GM12878 (cell line): ENCODE measurements around the gene CUEDC1. TPM values are rescaled to one million over a fixed set of nuclear protein-coding genes. Genes with fewer than 3 reads are reported as not detected.

Source experiments
- ATAC-seq: fragments of 200-7000 bp; cut with Tn5 transposase; 3 replicates; pipeline ENCODE4 v1.9.1; 2020; ENCODE audit warnings: mild to moderate bottlenecking, moderate library complexity
- BruUV-seq: library from RNA; stranded (reverse); fragments of 400-500 nt; replicated peaks from 2 replicates; lab custom pipeline; 2021; lab: Mats Ljungman, UMichigan
- CTCF ChIA-PET: fragments of 300-600 bp; sonication (Branson Sonifier 250); formaldehyde crosslinking; extraction: SDS; loops from one replicate; lab custom pipeline; 2021; ENCODE audit warnings: inconsistent platforms; lab: Yijun Ruan, JAX
- POLR2A ChIA-PET: fragments of 350-600 bp; formaldehyde crosslinking; extraction: SDS; loops from one replicate; lab custom pipeline; 2021; ENCODE audit warnings: inconsistent platforms; lab: Charles Lee
- RAD21 ChIA-PET: fragments of 300-600 bp; sonication (Branson Sonifier 250); formaldehyde crosslinking; loops from one replicate; lab custom pipeline; 2023; ENCODE audit warnings: antibody characterized with exemption; ENCODE audit not compliant: unreplicated experiment; lab: Charles Lee
- SMC1A ChIA-PET: fragments of 300-600 bp; sonication (Branson Sonifier 250); formaldehyde crosslinking; loops from one replicate; lab custom pipeline; 2023; ENCODE audit not compliant: unreplicated experiment, uncharacterized antibody; lab: Charles Lee
- DNase-seq: peaks from one replicate; pipeline ENCODE4 v3.0.0-alpha.2; 2011; ENCODE audit warnings: low read depth, low spot score
- FAIRE-seq: peaks from 3 replicates; lab custom pipeline; 2011; peaks lifted over from hg19 to GRCh38; lab: Jason Lieb, UNC
- H2AFZ ChIP-seq: 2 replicates; pipeline ENCODE4 v1.6.0; 2011; ENCODE audit warnings: low read depth, low read length, control low read depth; ENCODE audit not compliant: control insufficient read depth
- H3K27ac ChIP-seq: 2 replicates; pipeline ENCODE4 v1.5.1; 2011; ENCODE audit warnings: control low read depth; ENCODE audit not compliant: control insufficient read depth, insufficient read depth
- H3K27me3 ChIP-seq, 2 experiments: replicated peaks in 1 of 2; 2 replicates each; pipeline versions ENCODE4 v1.6.0 to v1.6.1; 2011; ENCODE audit warnings: low read length in 1 of 2; ENCODE audit not compliant: control insufficient read depth in 2 of 2, insufficient read depth in 2 of 2
- H3K36me3 ChIP-seq, 2 experiments: 2 replicates each; pipeline ENCODE4 v1.5.1; 2011; ENCODE audit warnings: low read length in 1 of 2; ENCODE audit not compliant: control insufficient read depth in 2 of 2, insufficient read depth in 2 of 2
- H3K4me1 ChIP-seq: 2 replicates; pipeline ENCODE4 v1.6.1; 2011; ENCODE audit warnings: mild to moderate bottlenecking, low read length, moderate library complexity, mixed read lengths; ENCODE audit not compliant: control insufficient read depth, insufficient read depth
- H3K4me2 ChIP-seq: 2 replicates; pipeline ENCODE4 v1.6.0; 2011; ENCODE audit warnings: control low read depth; ENCODE audit not compliant: control insufficient read depth, insufficient read depth
- H3K4me3 ChIP-seq: fragments of 200-600 bp; sonication (generic); 2 replicates; pipeline ENCODE4 v1.5.1; 2016
- H3K79me2 ChIP-seq: 2 replicates; pipeline ENCODE4 v1.6.0; 2011; ENCODE audit warnings: low read length; ENCODE audit not compliant: control insufficient read depth, insufficient read depth
- H3K9ac ChIP-seq: 2 replicates; pipeline ENCODE4 v1.8.0; 2011; ENCODE audit warnings: low read length, control low read depth, mixed read lengths; ENCODE audit not compliant: control insufficient read depth, insufficient read depth
- H3K9me3 ChIP-seq: replicated peaks from 3 replicates; pipeline ENCODE4 v1.5.1; 2011; ENCODE audit warnings: mild to moderate bottlenecking, low read length; ENCODE audit not compliant: control insufficient read depth, insufficient read depth
- H4K20me1 ChIP-seq: 2 replicates; pipeline ENCODE4 v1.6.0; 2011; ENCODE audit not compliant: control insufficient read depth, insufficient read depth
- ASH2L ChIP-seq: fragments of 300-600, 200-600 bp; sonication (generic); IDR thresholded peaks from 2 replicates; pipeline ENCODE4 v1.6.1; 2017; ENCODE audit warnings: low read depth, mild to moderate bottlenecking, borderline replicate concordance
- NR2C2 ChIP-seq: IDR thresholded peaks from 2 replicates; pipeline ENCODE4 v1.6.1; 2011; ENCODE audit warnings: borderline replicate concordance, low read depth; ENCODE audit not compliant: control insufficient read depth, insufficient read length
- RAD21 ChIP-seq: IDR thresholded peaks from 2 replicates; pipeline ENCODE4 v1.6.1; 2011; ENCODE audit warnings: mild to moderate bottlenecking, low read depth, low read length, moderate library complexity; ENCODE audit not compliant: insufficient read depth
- SMAD1 ChIP-seq: fragments of 450-650 bp; IDR thresholded peaks from 2 replicates; pipeline ENCODE4 v1.6.1; 2018; ENCODE audit warnings: mild to moderate bottlenecking, low read depth; ENCODE audit not compliant: partially characterized antibody
- WGBS: methylation state at CpG from one replicate; pipeline ENCODE4 v1.1.6; 2016; ENCODE audit warnings: low lambda C conversion rate; ENCODE audit not compliant: insufficient replicate concordance, insufficient coverage; ENCODE audit errors: missing lambda C conversion rate; 5-methylcytosine and 5-hydroxymethylcytosine counted together
- in situ Hi-C: fragments of 300-500 bp; cut with MboI; formaldehyde crosslinking; loops from 9 replicates; pipeline ENCODE4 v1.14.3; 2018; ENCODE audit warnings: mixed read lengths
- intact Hi-C: fragments of 100-400 bp; cut with micrococcal nuclease; formaldehyde crosslinking; loops from one replicate; pipeline ENCODE4 v1.14.2; 2022; ENCODE audit not compliant: unreplicated experiment
- polyA plus RNA-seq, 11 experiments: library from polyadenylated mRNA; depleted of rRNA in 4 of 11; unstranded in 6 of 11; stranded (reverse) in 5 of 11; fragments of >200 nt; fragmentation: Nextera tagmentation in 4 of 11; fragmentation: Illumina TruSeq in 1 of 11; extraction: Ambion mirVana in 4 of 11; extraction: Trizol in 1 of 11; gene quantifications; 1 replicate in 1 of 11; 2 replicates in 10 of 11; pipeline versions ENCODE4 v1.2.1 to v1.2.3, GENCODE V29; 2011 to 2016; ENCODE audit warnings: inconsistent platforms in 2 of 11, missing spikeins in 2 of 11, low read depth in 1 of 11
- total RNA-seq, 4 experiments: library from RNA; depleted of rRNA in 3 of 4; stranded (reverse); fragments of >200 nt in 3 of 4; fragmentation: Illumina TruSeq in 1 of 4; extraction: Trizol in 1 of 4; gene quantifications; 2 replicates each; pipeline versions ENCODE4 v1.2.1 to v1.2.3, GENCODE V29; 2013 to 2021
- TF ChIP-seq, protein P1 (sequence below): IDR thresholded peaks from 2 replicates; pipeline ENCODE4 v1.6.1; 2011; ENCODE audit warnings: mild to moderate bottlenecking, low read depth, low read length, moderate library complexity; ENCODE audit not compliant: insufficient replicate concordance

CUEDC1 gene
- total and polyA plus RNA-seq, 10 of the 15 experiments (the other 5 are each of a cell fraction or from before 2014, with no cell fraction given), result 0.24 to 7.4 (median 1.8) TPM

DNA sequence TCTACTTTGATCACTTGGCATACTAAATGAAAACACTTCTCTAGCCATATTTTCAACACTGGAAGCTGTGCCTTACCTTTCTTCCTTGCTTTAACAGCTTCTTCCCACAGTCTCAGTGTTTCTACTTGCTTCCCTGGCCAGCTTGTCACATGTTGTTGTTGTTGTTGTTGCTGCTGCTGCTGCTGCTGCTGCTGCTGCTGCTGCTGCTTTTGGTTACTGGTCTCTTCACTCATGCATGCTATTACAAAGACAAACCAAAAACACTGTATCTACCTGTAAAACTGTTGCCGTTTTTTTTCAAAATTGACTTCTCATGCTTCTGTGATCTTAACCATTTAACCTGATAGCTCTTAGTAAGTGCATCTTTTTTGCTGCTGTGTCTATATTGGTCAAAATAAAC, 23.9 kb upstream of the CUEDC1 start (continued):
- no peak for TF ChIP-seq ASH2L

DNA sequence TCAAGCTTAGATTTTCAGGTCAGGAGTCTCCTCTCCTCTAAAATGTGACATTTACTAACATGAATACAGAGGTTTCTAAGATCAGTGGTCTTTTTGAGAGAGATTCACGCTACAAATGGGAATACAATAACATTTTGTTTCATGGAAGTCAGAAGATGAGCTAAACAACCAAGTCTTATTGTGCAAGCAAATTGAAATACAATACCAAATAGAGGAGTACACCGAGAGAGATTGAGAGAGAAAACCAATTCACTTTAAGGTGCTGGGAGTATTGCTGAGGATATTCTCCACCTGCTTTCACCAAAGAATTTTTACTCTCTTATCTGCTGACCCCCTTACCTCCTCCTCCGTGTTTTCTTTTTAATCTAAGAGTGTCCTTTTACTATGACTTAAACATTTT, 21.4 kb upstream of the CUEDC1 start:
- no peaks in the 10 kb centered on the region for H3K9me3 ChIP-seq
- H3K4me2 ChIP-seq, result no peak overlapping the region
- SMC1A ChIA-PET, result interaction anchor here (1.2 to 3.3 kb wide), 4 partner anchors 9 to 24 kb away, joined by 3 to 20 read pairs (median 11); no protein-coding TSS in a partner anchor
- POLR2A ChIA-PET, result no interaction called here
- DNase-seq (no peak), FAIRE-seq (no peak), ATAC-seq (no peak)
- in situ Hi-C loops, result no loop called here
- no peak overlapping the region for H3K27ac ChIP-seq
- peaks cover 6 to 29% of the 10 kb centered on the region in 2 experiments for H3K36me3 ChIP-seq
- TF ChIP-seq SMAD1 (no peak), NR2C2 (no peak), RAD21 (no peak)
- TF ChIP-seq, protein P1, sequence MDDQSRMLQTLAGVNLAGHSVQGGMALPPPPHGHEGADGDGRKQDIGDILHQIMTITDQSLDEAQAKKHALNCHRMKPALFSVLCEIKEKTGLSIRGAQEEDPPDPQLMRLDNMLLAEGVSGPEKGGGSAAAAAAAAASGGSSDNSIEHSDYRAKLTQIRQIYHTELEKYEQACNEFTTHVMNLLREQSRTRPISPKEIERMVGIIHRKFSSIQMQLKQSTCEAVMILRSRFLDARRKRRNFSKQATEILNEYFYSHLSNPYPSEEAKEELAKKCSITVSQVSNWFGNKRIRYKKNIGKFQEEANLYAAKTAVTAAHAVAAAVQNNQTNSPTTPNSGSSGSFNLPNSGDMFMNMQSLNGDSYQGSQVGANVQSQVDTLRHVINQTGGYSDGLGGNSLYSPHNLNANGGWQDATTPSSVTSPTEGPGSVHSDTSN, result no peak
- 87% methylated on average over 3 of the region's 3 CpGs for WGBS
- H3K4me1 ChIP-seq, result no peaks in the 10 kb centered on the region
- RAD21 ChIA-PET, result interaction anchor here (2.0 kb wide), 1 partner anchor 9 kb away, joined by 10 read pairs; no protein-coding TSS in a partner anchor
- H2AFZ ChIP-seq, result no peak overlapping the region
- BruUV-seq, result no TSS peak
- no peak overlapping the region for H3K9ac ChIP-seq
- no peaks in the 10 kb centered on the region; the same call in 1 of the 2 replicates for H3K79me2 ChIP-seq
- no peaks in the 10 kb centered on the region for H4K20me1 ChIP-seq
- intact Hi-C loops, result no loop called here
- H3K4me3 ChIP-seq, result no peak overlapping the region
- H3K27me3 ChIP-seq, result no peaks in the 10 kb centered on the region
- CTCF ChIA-PET, result interaction anchor here (0.9 to 1.7 kb wide), 4 partner anchors 9 to 26 kb away, joined by 3 to 9 read pairs (median 5); no protein-coding TSS in a partner anchor
